Measurements from ENCODE around the gene PHF1.

The PHF1 gene

GRCh38 chr6:33410050-33410710, 634 bp upstream of the PHF1 start:
- Histone ChIP-seq H3K27ac (ENCODE audit: low read depth in 2 of 2, low read length in 2 of 2) (peak overlapping the region; percentile 95 to 97), H3K4me3 (ENCODE audit: low read length in 2 of 2) (peak overlapping the region; percentile 86 to 95), H3K36me3 (ENCODE audit: control insufficient read depth in 2 of 2, insufficient read depth in 2 of 2, low read length in 2 of 2) (peaks cover 23 to 26% of the 10 kb centered on the region in 2 donors), H3K27me3 (ENCODE audit: control insufficient read depth in 2 of 2, insufficient read depth in 2 of 2, low read length in 2 of 2) (no peaks in the 10 kb centered on the region), H3K9me3 (ENCODE audit: control insufficient read depth in 2 of 2, low read length in 2 of 2) (no peaks in the 10 kb centered on the region), H3K9ac (ENCODE audit: low read depth in 1 of 2, low read length in 2 of 2) (peak overlapping the region; percentile 91 to 98), H3K4me1 (ENCODE audit: control insufficient read depth in 2 of 2, insufficient read depth in 2 of 2, low read length in 2 of 2) (peaks cover 7 to 11% of the 10 kb centered on the region in 2 donors)

DNA sequence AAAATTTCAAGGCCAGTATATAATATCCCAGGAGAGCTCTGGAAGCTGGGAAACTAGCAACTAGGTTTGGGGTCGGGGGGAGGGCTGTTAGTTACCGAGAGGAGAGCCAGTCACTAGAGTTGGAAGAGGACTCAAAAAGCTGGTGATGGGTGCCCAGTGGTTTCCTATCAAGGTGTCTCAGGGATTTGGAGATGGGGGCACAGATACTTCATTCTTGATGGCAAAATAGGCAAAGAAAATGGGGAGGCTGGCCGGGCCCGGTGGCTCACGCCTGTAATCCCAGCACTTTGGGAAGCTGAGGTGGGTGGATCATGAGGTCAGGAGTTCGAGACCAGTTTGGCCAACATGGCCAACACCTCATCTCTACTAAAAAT, 805 bp downstream of the PHF1 start:
- Histone ChIP-seq H3K4me1 (ENCODE audit: control insufficient read depth in 2 of 2, insufficient read depth in 2 of 2, low read length in 2 of 2) (peaks cover 15 to 19% of the 10 kb centered on the region in 2 donors), H3K27ac (ENCODE audit: low read depth in 2 of 2, low read length in 2 of 2) (peak overlapping the region; percentile 87 to 92), H3K36me3 (ENCODE audit: control insufficient read depth in 2 of 2, insufficient read depth in 2 of 2, low read length in 2 of 2) (peaks cover 31 to 39% of the 10 kb centered on the region in 2 donors), H3K9ac (ENCODE audit: low read depth in 1 of 2, low read length in 2 of 2) (peak overlapping the region; percentile 83 to 89), H3K27me3 (ENCODE audit: control insufficient read depth in 2 of 2, insufficient read depth in 2 of 2, low read length in 2 of 2) (no peaks in the 10 kb centered on the region), H3K9me3 (ENCODE audit: control insufficient read depth in 2 of 2, low read length in 2 of 2) (no peaks in the 10 kb centered on the region), H3K4me3 (ENCODE audit: low read length in 2 of 2) (peak overlapping the region; percentile 70 to 84)

DNA sequence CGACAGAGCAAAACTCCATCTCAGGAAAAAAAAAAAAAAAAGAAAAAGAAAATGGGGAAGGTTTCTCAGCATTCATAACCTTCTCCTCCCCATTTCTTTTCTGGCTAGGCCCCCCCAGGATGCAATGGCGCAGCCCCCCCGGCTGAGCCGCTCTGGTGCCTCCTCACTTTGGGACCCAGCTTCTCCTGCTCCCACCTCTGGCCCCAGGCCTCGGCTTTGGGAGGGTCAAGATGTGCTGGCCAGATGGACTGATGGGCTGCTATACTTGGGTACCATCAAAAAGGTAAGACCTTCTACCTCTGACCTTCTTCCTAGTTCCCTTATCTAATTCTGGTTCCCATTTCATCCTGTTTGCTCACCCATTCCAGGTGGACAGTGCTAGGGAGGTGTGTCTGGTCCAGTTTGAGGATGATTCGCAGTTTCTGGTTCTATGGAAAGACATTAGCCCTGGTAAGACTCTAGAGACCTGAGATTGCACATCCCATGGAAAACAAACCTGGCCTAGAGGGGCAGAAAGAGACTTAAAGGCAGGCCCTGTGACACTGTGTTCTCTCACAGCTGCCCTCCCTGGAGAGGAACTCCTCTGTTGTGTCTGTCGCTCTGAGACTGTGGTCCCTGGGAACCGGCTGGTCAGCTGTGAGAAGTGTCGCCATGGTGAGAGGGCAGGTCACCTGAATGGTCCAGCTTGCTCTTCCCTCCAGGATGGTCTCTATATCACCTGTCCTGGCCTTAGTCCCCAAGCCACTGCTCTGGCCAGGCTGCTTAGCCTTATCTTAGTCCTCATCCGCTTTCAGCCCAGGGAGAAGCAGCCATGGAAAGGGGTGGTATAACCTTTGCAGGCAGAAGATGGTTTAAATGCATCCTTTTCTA, 1.6 kb downstream of the PHF1 start:
- no peaks in the 10 kb centered on the region for H3K9me3 ChIP-seq (ENCODE audit: control insufficient read depth in 2 of 2, low read length in 2 of 2)
- no peak overlapping the region for H3K9ac ChIP-seq (ENCODE audit: low read depth in 1 of 2, low read length in 2 of 2)
- H3K27me3 ChIP-seq (ENCODE audit: control insufficient read depth in 2 of 2, insufficient read depth in 2 of 2, low read length in 2 of 2), result no peaks in the 10 kb centered on the region
- H3K27ac ChIP-seq (ENCODE audit: low read depth in 2 of 2, low read length in 2 of 2), result no peak overlapping the region
- H3K4me1 ChIP-seq (ENCODE audit: control insufficient read depth in 2 of 2, insufficient read depth in 2 of 2, low read length in 2 of 2), result peaks cover 22 to 27% of the 10 kb centered on the region in 2 donors
- H3K36me3 ChIP-seq (ENCODE audit: control insufficient read depth in 2 of 2, insufficient read depth in 2 of 2, low read length in 2 of 2), result peaks cover 31 to 39% of the 10 kb centered on the region in 2 donors
- peak overlapping the region; percentile 29 to 41 for H3K4me3 ChIP-seq (ENCODE audit: low read length in 2 of 2)

DNA sequence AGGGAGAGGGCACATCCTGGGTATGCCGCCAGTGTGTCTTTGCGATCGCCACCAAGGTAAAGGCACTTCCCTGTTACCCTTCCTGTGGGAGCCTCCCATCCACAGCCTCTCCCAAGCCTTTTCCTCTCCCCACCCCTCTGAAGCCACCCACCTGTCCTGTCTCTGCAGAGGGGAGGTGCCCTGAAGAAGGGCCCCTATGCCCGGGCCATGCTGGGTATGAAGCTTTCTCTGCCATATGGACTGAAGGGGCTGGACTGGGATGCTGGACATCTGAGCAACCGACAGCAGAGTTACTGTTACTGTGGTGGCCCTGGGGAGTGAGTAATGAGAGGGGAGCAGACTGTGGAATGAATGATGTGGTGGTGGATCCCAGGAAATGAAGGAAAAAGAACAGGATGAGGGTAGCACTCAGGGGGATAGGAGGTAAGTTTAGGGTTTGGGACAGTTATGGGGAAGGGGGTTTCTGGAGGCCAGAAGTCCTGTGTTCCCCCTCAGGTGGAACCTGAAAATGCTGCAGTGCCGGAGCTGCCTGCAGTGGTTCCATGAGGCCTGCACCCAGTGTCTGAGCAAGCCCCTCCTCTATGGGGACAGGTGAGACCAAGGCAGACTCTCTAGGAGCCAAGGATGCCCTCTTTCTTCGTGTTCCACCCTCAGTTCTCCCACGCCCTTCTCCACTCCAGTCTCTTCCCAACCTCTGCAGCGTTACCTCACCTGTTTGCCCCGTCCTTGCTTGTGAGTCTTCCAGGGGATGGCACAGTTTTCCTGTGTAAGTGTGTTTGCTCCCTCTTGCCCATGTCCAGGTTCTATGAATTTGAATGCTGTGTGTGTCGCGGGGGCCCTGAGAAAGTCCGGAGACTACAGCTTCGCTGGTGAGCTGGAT, 2.7 kb downstream of the PHF1 start:
- H3K27ac ChIP-seq (ENCODE audit: low read depth in 2 of 2, low read length in 2 of 2), result no peak overlapping the region
- no peak overlapping the region for H3K9ac ChIP-seq (ENCODE audit: low read depth in 1 of 2, low read length in 2 of 2)
- H3K4me1 ChIP-seq (ENCODE audit: control insufficient read depth in 2 of 2, insufficient read depth in 2 of 2, low read length in 2 of 2), result peaks cover 29 to 31% of the 10 kb centered on the region in 2 donors

DNA sequence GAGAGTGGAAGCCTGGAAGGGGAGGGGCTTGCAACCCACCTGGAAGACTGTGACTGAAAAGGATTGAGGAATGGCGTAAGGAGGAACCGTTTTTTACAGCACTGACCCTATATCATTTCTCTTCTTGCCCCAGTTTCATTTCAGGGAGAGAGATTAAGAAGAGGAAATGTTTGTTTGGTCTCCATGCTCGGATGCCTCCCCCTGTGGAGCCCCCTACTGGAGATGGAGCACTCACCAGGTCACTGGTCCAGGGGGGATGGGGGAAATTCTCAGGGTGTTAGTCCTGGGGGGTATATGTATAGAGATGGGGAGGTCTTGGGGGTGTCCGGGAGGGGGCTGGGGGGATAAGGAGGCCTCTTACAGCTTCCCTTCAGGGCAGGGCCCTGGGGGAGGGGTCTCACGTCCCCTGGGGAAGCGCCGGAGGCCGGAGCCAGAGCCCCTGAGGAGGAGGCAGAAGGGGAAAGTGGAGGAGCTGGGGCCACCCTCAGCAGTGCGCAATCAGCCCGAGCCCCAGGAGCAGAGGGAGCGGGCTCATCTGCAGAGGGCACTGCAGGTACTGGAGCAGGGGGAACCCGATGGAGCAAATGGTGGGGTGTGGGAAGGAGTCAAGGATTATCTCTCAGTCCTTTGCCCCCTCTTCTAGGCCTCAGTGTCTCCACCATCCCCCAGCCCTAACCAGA, 3.9 kb downstream of the PHF1 start:
- H3K4me1 ChIP-seq (ENCODE audit: control insufficient read depth in 2 of 2, insufficient read depth in 2 of 2, low read length in 2 of 2), result peaks cover 29 to 34% of the 10 kb centered on the region in 2 donors

More for the DNA sequence above, 2.7 kb downstream of the PHF1 start:
- H3K4me3 ChIP-seq (ENCODE audit: low read length in 2 of 2), result no peak overlapping the region
- H3K9me3 ChIP-seq (ENCODE audit: control insufficient read depth in 2 of 2, low read length in 2 of 2), result no peaks in the 10 kb centered on the region
- H3K36me3 ChIP-seq (ENCODE audit: control insufficient read depth in 2 of 2, insufficient read depth in 2 of 2, low read length in 2 of 2), result peaks cover 31 to 39% of the 10 kb centered on the region in 2 donors
- no peaks in the 10 kb centered on the region for H3K27me3 ChIP-seq (ENCODE audit: control insufficient read depth in 2 of 2, insufficient read depth in 2 of 2, low read length in 2 of 2)

DNA sequence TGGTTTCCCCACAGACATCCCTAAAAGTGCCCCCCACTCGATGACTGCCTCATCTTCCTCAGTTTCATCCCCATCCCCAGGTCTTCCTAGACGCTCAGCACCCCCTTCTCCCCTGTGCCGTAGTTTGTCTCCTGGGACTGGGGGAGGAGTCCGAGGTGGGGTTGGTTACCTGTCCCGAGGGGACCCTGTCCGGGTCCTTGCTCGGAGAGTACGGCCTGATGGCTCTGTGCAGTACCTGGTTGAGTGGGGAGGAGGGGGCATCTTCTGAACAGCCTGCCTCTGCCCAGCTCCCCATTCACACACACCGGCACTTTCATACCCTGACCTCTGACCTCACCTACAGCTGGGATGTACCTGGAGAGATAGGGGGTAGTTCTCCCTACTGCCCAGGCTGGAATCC, 5.0 kb downstream of the PHF1 start:
- H3K27ac ChIP-seq (ENCODE audit: low read depth in 2 of 2, low read length in 2 of 2), result no peak overlapping the region
- H3K27me3 ChIP-seq (ENCODE audit: control insufficient read depth in 2 of 2, insufficient read depth in 2 of 2, low read length in 2 of 2), result no peaks in the 10 kb centered on the region
- H3K4me1 ChIP-seq (ENCODE audit: control insufficient read depth in 2 of 2, insufficient read depth in 2 of 2, low read length in 2 of 2), result peaks cover 27 to 31% of the 10 kb centered on the region in 2 donors
- peaks cover 31 to 39% of the 10 kb centered on the region in 2 donors for H3K36me3 ChIP-seq (ENCODE audit: control insufficient read depth in 2 of 2, insufficient read depth in 2 of 2, low read length in 2 of 2)
- H3K9ac ChIP-seq (ENCODE audit: low read depth in 1 of 2, low read length in 2 of 2), result no peak overlapping the region
- no peaks in the 10 kb centered on the region for H3K9me3 ChIP-seq (ENCODE audit: control insufficient read depth in 2 of 2, low read length in 2 of 2)
- no peak overlapping the region for H3K4me3 ChIP-seq (ENCODE audit: low read length in 2 of 2)

More for the DNA sequence above, 3.9 kb downstream of the PHF1 start:
- no peak overlapping the region for H3K27ac ChIP-seq (ENCODE audit: low read depth in 2 of 2, low read length in 2 of 2)
- peaks cover 31 to 39% of the 10 kb centered on the region in 2 donors for H3K36me3 ChIP-seq (ENCODE audit: control insufficient read depth in 2 of 2, insufficient read depth in 2 of 2, low read length in 2 of 2)
- no peaks in the 10 kb centered on the region for H3K9me3 ChIP-seq (ENCODE audit: control insufficient read depth in 2 of 2, low read length in 2 of 2)
- no peak overlapping the region for H3K9ac ChIP-seq (ENCODE audit: low read depth in 1 of 2, low read length in 2 of 2)
- no peak overlapping the region for H3K4me3 ChIP-seq (ENCODE audit: low read length in 2 of 2)
- H3K27me3 ChIP-seq (ENCODE audit: control insufficient read depth in 2 of 2, insufficient read depth in 2 of 2, low read length in 2 of 2), result no peaks in the 10 kb centered on the region

DNA sequence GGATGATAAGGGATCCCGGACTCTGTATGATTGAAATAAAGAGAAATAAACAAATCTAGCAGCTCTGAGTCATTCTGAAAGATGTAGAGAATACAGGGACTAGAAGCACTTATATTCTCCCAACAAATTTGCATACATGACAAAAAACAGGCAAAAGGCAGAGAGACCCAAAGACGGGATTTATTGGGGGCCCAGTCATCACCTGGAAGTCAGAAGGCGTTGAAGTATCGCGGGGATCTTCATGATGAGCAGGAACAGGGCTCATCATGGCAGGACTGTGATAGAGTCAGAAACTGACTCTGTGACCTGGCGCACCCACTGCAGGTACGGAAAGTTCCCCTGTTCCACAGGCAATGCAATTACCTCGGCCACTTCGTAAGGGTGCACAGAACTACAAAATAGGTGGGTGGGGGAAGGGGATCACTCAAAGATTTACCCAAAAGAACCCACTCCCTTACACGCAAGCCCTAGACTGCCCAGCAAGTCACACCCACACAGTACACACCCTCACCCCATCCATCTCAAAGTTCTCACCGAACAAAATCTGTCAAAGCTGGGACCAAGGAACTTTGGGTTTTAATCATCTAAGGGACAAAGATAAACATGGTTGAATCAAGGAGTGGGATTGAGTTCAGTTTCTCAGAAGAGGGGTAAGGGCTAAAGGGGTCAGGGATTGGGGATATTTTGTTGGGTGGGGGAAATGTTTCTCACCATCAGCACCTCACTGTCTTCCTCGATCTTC, 5.7 kb downstream of the PHF1 start:
- H3K27me3 ChIP-seq (ENCODE audit: control insufficient read depth in 2 of 2, insufficient read depth in 2 of 2, low read length in 2 of 2), result no peaks in the 10 kb centered on the region
- peaks cover 25 to 31% of the 10 kb centered on the region in 2 donors for H3K4me1 ChIP-seq (ENCODE audit: control insufficient read depth in 2 of 2, insufficient read depth in 2 of 2, low read length in 2 of 2)
- peak overlapping the region; percentile 72 to 93 for H3K4me3 ChIP-seq (ENCODE audit: low read length in 2 of 2)
- H3K36me3 ChIP-seq (ENCODE audit: control insufficient read depth in 2 of 2, insufficient read depth in 2 of 2, low read length in 2 of 2), result peaks cover 31 to 39% of the 10 kb centered on the region in 2 donors
- H3K9ac ChIP-seq (ENCODE audit: low read depth in 1 of 2, low read length in 2 of 2), result peak overlapping the region; percentile 82 to 92
- H3K27ac ChIP-seq (ENCODE audit: low read depth in 2 of 2, low read length in 2 of 2), result peak overlapping the region; percentile 19 to 98
- H3K9me3 ChIP-seq (ENCODE audit: control insufficient read depth in 2 of 2, low read length in 2 of 2), result no peaks in the 10 kb centered on the region

DNA sequence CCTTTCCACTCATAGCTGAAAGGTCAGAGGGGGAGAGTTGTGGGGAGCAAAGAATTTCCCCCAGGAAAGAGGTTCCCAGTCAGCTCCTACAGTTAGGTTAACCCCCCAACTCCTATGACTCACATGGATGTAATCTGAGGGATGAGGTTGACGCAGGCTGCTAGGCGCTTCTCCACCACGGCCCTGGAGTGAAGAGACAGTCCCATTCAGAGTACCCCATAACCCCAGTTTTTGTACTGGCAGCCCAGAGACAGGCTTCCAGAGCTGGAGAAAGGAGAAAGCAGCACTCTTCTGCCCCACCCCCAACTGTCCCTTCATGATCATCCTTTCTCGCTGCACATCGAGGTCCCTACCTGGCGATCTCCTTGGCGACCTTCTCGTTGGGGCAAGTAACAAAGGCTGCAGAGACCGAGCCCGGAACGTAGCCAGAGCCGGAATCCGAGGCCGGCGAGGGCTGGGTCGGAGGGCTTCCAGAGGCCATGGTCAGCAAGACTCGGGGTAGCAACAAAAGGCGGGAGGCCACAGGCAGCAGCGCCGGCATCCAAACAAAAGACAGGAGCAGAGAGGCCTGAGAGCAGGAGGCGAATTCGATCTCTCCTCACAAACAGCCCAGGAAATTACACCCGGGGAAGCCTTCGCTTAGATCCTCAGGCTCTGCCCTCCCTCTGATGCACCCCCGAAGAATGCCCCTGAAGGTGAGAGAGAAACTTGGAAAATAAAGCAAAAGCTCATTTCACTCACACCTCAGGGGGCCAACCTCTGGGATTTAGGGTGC, 6.5 kb downstream of the PHF1 start:
- Histone ChIP-seq H3K9me3 (ENCODE audit: control insufficient read depth in 2 of 2, low read length in 2 of 2) (no peaks in the 10 kb centered on the region), H3K27ac (ENCODE audit: low read depth in 2 of 2, low read length in 2 of 2) (peak overlapping the region; percentile 93 to 98), H3K9ac (ENCODE audit: low read depth in 1 of 2, low read length in 2 of 2) (peak overlapping the region; percentile 82 to 92), H3K36me3 (ENCODE audit: control insufficient read depth in 2 of 2, insufficient read depth in 2 of 2, low read length in 2 of 2) (peaks cover 29 to 38% of the 10 kb centered on the region in 2 donors), H3K4me1 (ENCODE audit: control insufficient read depth in 2 of 2, insufficient read depth in 2 of 2, low read length in 2 of 2) (peaks cover 24 to 31% of the 10 kb centered on the region in 2 donors), H3K27me3 (ENCODE audit: control insufficient read depth in 2 of 2, insufficient read depth in 2 of 2, low read length in 2 of 2) (no peaks in the 10 kb centered on the region), H3K4me3 (ENCODE audit: low read length in 2 of 2) (peak overlapping the region; percentile 72 to 93)
